Hindlimb muscle (tissue), 1 donor: ENCODE results near the gene MLF2. TPM values are rescaled to one million over a fixed set of nuclear protein-coding genes. Genes with fewer than 3 reads are reported as not detected.
"Not testable (repeated sequence)": the region's sequence is repeated elsewhere in the genome, so short reads cannot be mapped to it uniquely, and the experiment has no call there.

Experiments used
- DNase-seq: peaks from one replicate; pipeline ENCODE4 v3.0.0-alpha.2; 2013
- polyA plus RNA-seq: library from polyadenylated mRNA; unstranded; fragments of 120-200 nt; gene quantifications from one replicate; pipeline ENCODE4 v1.2.1, GENCODE V29; 2013; ENCODE audit not compliant: insufficient read length

Gene MLF2
- polyA plus RNA-seq, 1 donor = 134 TPM

DNA sequence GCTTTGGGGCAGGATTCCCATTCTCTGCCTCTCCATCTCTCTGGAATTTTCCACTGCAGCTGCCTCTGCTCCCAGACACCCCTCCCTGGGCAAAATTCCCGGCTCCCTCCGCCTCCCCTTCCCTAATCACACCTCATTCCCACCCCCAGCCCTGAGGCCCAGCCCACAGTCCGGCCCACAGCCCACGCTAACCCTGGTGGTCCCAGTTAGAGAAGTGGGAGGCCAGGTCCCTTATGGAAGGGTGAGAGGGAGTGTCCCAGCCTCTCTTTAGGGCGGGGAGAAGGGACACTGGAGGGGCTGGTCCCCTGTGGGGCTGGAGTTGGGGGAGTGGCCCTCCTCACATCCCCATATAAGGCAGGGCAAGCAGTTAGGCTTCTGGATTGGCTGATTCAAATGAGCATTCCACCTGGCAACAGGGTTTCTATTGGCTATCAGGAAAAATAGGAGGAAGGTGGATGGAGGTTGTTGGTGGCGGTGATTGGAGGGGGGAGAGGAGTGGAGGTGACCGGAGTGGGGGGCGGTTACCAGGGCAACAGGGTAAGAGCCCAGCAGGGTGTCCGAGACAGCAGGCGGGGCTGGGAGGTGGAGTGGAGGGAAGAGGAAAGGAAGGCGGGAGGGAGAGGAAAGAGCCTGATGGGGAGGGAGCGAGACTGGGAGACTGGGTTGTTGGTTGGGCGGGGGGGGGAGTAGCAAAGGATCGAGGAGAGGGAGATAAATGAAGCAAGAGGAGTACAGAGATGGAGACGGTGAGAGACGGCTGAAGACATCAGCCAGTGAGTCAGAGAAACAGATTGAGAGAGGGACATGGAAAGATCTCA, 11.3 kb upstream of the MLF2 start:
- peak; percentile 97 for DNase-seq

GRCh38 chr12:6763380-6763779, 10.4 kb upstream of the MLF2 start:
- DNase-seq = no peak

DNA sequence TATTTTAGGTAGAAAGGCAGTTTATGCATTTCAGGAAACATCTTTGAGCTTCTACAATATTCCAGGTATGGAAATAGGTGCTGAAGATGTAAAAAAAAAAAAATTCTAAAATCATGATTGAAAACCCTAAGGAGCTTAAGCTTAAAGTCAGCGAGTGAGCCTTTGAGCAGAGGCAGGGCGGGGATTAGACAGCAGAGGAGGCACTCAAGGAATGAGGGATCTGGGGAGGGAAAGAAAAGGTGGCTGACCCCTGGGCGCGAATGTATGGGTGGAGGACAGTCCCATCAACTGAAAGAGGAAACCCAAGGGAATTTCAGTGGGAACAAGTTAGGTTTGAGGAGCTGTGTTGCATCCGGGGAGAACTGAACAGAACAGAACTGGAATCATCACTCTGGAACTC, 6.8 kb upstream of the MLF2 start:
- DNase-seq = no peak

- DNase-seq = no peak
Measured at GRCh38 chr12:6758506-6759095, 5.7 kb upstream of the MLF2 start.

DNA sequence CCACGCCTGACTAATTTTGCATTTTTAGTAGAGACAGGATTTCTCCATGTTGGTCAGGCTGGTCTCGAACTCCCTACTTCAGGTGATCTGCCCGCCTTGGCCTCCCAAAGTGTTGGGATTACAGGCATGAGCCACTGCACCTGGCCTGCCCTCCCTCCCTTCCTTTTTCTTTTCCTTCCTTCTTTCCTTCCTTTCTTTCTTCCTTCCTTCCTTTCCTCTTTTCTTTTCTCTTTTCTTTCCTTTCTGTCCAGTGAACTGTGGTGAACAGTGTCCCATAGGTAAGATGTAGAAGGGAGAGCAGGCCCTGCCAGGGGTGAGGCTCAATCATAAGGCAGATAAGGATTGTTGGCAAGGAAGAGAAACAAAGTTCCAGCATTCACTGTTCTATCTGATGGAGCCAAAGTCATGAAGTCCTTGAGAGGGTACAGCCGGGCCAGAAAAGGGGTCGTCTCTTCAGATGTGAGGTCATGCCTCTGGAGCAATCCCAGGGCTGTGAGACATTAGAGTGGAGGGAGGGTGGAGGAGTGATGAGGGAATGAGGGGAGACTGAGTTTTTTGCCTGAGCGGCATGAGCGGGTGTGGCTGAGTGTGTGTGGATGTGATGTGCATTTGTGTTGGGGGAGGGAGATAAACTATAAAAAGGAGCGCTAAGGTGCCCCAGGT, 4.2 kb upstream of the MLF2 start:
- DNase-seq = no peak

DNA sequence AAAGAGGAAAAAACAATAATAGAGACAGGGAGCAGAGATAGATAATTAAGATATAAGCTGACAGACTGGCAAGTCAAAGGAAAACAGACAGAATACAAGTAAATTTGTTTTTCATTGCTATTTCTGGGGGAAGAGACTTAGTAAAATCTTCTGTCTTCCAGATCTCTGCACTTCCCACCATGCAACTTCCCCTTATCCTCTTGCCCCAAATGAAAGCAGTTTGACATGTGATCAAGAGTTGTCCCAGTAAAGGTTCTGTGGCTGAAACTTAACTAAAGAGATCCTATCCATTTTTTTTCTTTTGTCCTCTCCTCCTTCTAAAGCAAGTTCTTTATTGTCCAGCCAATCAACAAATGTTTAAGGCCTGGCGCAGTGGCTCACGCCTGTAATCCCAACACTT, 1.5 kb upstream of the MLF2 start:
- no peak for DNase-seq

- no peak for DNase-seq
Measured at GRCh38 chr12:6753772-6754356, 923 bp upstream of the MLF2 start.

- peak; percentile 59 for DNase-seq
Measured at GRCh38 chr12:6752167-6752920, 597 bp downstream of the MLF2 start.

DNA sequence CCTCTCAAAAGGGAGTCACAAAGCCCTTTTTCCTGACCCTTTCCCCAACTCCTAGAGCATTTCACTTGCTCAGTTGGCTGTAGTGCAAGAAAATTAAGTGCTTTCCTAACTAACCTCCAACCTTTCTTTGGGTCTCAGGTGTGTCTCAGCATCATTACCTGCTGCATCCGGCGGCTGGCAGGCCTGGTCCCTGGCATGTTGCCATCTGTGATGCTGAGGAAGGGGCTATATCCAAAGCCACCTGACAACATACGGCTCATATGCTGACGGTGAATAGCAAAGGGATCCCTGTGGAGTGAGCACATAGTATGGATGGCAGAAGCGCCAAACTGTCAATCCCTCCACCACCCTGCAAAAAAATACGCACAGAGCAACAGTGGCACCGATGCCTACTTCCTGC, 1.2 kb downstream of the MLF2 start:
- no peak for DNase-seq

- DNase-seq = no peak
Measured at GRCh38 chr12:6750506-6750905, 2.4 kb downstream of the MLF2 start.

DNA sequence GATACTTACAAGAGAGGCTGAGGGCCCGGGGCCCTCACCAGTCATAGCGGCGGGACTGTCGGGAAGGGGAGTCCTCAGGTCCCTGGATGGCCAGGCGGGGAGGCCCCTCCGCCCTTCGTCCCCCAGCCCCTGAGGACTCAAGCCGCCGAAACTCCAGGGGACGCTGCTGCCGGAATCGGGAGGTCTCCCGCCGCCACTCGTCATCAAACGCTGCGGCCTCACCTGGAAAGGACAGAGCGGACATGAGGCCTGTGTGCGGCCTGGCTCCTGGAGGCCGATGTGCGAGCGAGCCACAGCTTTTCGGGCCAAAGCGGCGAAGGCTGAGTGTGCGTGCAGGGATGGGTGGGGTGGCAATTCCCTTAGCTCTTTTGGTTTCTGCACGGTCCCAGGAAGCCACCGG, 4.2 kb downstream of the MLF2 start:
- no peak for DNase-seq

GRCh38 chr12:6747216-6747615, 5.7 kb downstream of the MLF2 start:
- DNase-seq = no peak

- no peak for DNase-seq
Measured at GRCh38 chr12:6745741-6746525, 7.0 kb downstream of the MLF2 start.

DNA sequence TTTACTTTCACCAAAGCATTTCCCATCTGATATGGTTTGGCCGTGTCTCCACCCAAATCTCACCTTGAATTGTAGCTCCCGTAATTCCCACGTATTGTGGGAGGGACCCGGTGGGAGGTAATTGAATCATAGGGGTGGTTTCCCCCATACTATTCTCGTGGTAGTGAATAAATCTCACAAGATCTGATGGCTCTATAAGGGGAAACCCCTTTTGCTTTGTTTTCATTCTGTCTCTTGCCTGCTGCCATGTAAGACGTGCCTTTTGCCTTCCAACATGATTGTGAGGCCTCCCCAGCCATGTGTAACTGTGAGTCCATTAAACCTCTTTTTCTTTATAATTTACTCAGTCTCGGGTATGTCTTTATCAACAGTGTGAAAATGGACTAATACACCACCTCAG, 9.6 kb downstream of the MLF2 start:
- DNase-seq = not testable (repeated sequence)

GRCh38 chr12:6742834-6743233, 10.1 kb downstream of the MLF2 start:
- DNase-seq = no peak

DNA sequence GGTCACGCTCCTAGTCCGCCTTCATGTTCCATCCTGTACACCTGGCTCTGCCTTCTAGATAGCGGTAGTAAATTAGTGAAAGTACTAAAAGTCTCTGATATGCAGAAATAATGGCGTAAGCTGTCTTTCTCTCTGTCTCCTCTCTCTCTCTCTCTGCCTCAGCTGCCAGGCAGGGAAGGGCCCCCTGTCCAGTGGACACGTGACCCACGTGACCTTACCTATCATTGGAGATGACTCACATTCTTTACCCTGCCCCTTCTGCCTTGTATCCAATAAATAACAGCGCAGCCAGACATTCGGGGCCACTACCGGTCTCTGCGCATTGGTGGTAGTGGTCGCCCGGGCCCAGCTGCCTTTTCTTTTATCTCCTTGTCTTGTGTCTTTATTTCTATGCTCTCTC, 10.9 kb downstream of the MLF2 start:
- DNase-seq = not testable (repeated sequence)

DNA sequence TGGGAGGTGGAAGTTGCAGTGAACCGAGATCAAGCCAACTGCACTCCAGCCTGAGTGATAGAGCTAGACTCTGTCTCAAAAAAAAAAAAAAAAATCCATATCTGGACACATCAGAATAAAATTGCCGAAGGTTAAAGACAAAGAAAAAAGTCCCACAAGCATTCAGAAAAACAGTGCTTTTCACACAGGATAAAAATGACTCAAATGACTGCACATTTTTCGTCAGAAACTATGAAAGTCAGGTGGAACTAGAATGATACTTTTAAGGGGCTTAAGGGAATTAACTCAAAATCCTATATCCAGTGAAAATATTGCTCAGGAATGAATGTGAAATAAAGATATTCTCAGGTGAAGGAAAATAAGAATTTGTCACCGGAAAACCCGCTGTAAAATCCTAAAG, 16.2 kb downstream of the MLF2 start:
- no peak for DNase-seq

GRCh38 chr12:6735448-6736191, 17.3 kb downstream of the MLF2 start:
- DNase-seq = no peak

DNA sequence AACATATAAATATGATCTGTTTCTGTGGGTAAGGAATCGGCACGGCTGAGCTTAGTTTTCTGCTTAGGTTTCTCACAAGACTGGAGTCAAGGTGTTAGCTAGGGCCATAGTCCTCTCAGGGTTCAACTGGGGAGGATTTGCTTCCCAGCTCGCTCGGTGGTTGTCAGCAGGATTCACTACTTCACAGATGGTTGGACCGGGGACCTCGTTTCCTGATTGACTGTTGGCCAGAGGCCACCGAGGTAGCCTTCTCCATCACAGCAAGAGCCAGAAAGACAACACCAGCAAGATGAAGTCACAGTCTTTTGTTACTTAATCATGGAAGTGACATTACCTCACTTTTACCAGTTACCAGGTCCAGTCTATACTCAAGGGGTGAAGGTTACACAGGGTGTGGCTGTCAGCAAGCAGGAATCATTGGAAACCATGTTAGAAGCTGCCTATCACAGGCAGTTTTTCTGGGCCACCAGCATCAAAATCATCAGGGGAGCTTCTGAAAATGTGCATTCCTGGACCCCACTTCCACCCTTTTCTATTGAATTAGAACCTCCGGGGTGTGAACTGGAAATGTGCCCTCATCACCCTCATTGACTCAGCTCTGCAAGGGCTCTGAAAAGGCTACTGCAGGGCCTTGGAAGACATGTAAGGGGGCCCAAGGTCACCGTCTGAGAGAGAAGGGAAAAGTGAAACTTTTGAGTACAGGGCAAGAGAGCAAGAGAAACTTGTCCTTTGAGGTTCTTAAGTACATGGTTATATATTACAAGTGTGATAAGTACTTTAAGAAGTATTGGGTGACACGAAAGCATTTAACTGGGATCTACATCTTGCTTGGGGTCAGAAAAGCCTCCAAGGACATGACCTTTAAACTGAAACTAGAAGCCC, 18.2 kb downstream of the MLF2 start:
- DNase-seq = no peak

- DNase-seq = no peak
Measured at GRCh38 chr12:6730169-6730568, 22.8 kb downstream of the MLF2 start.
